IMR-90 (cell line): Measurements from ENCODE around the gene ACCSL. TPM values are rescaled to one million over a fixed set of nuclear protein-coding genes. Genes with fewer than 3 reads are reported as not detected.

Experiments
- ATAC-seq: fragments of 200-7000 bp; cut with Tn5 transposase; 2 replicates; pipeline ENCODE4 v1.9.1; 2020; ENCODE audit warnings: low read depth, mild to moderate bottlenecking, moderate library complexity
- BruUV-seq: library from RNA; stranded (reverse); fragments of 400-500 nt; replicated peaks from 2 replicates; lab custom pipeline; 2021; lab: Mats Ljungman, UMichigan
- CTCF ChIA-PET: fragments of 300-600 bp; formaldehyde crosslinking; extraction: SDS; loops from one replicate; lab custom pipeline; 2021; ENCODE audit warnings: antibody characterized with exemption; lab: Yijun Ruan, JAX
- POLR2A ChIA-PET: fragments of 300-600 bp; sonication (Branson Sonifier 250); formaldehyde crosslinking; loops from one replicate; lab custom pipeline; 2022; ENCODE audit warnings: antibody characterized with exemption; ENCODE audit not compliant: unreplicated experiment; lab: Charles Lee
- DNase-seq: peaks from one replicate; pipeline ENCODE4 v3.0.0; 2013
- H2AFZ ChIP-seq: replicated peaks from 2 replicates; pipeline ENCODE3; 2013; ENCODE audit warnings: low read length, mild to moderate bottlenecking; ENCODE audit not compliant: poor library complexity
- H2AK5ac ChIP-seq: 2 replicates; pipeline ENCODE4 v1.6.1; 2013; ENCODE audit warnings: low read depth, low read length, inconsistent platforms
- H2AK9ac ChIP-seq: replicated peaks from 2 replicates; pipeline ENCODE3; 2013; ENCODE audit warnings: mild to moderate bottlenecking, low read depth, low read length, moderate library complexity; ENCODE audit not compliant: poor library complexity
- H2BK120ac ChIP-seq: 2 replicates; pipeline ENCODE4 v1.6.1; 2013; ENCODE audit warnings: low read depth, low read length, inconsistent platforms
- H2BK15ac ChIP-seq: 3 replicates; pipeline ENCODE4 v1.6.1; 2013; ENCODE audit warnings: low read depth, low read length, inconsistent platforms
- H2BK20ac ChIP-seq: 2 replicates; pipeline ENCODE4 v1.6.1; 2013; ENCODE audit warnings: low read depth, mild to moderate bottlenecking, inconsistent platforms, low read length, moderate library complexity
- H2BK5ac ChIP-seq: 2 replicates; pipeline ENCODE4 v1.6.1; 2013; ENCODE audit warnings: mild to moderate bottlenecking, low read depth, low read length, inconsistent platforms; ENCODE audit not compliant: poor library complexity, severe bottlenecking
- H3K14ac ChIP-seq: replicated peaks from 2 replicates; pipeline ENCODE4 v1.6.1; 2013; ENCODE audit warnings: low read depth, low read length, inconsistent platforms
- H3K18ac ChIP-seq: 2 replicates; pipeline ENCODE4 v1.6.1; 2013; ENCODE audit warnings: low read depth, low read length, control low read depth
- H3K23ac ChIP-seq: 2 replicates; pipeline ENCODE4 v1.6.1; 2013; ENCODE audit warnings: low read depth, low read length, inconsistent platforms
- H3K27ac ChIP-seq: 2 replicates; pipeline ENCODE4 v1.5.1; 2013; ENCODE audit warnings: mild to moderate bottlenecking, control low read depth, low read length; ENCODE audit not compliant: insufficient read depth
- H3K27me3 ChIP-seq: 2 replicates; pipeline ENCODE4 v1.6.1; 2013; ENCODE audit warnings: low read length; ENCODE audit not compliant: control insufficient read depth, insufficient read depth
- H3K36me3 ChIP-seq: 2 replicates; pipeline ENCODE4 v1.6.1; 2013; ENCODE audit warnings: low read length, mixed read lengths; ENCODE audit not compliant: control insufficient read depth, insufficient read depth
- H3K4ac ChIP-seq: 2 replicates; pipeline ENCODE4 v1.6.1; 2013; ENCODE audit warnings: low read depth, low read length, inconsistent platforms
- H3K4me1 ChIP-seq: 2 replicates; pipeline ENCODE4 v1.6.1; 2013; ENCODE audit warnings: low read length, mixed read lengths; ENCODE audit not compliant: control insufficient read depth, insufficient read depth
- H3K4me2 ChIP-seq: 2 replicates; pipeline ENCODE4 v1.6.1; 2013; ENCODE audit warnings: low read depth, mild to moderate bottlenecking, control low read depth, low read length, moderate library complexity
- H3K4me3 ChIP-seq: 2 replicates; pipeline ENCODE4 v1.5.1; 2013; ENCODE audit warnings: low read depth, mild to moderate bottlenecking, control low read depth, low read length, moderate library complexity; ENCODE audit not compliant: insufficient read depth
- H3K56ac ChIP-seq: 2 replicates; pipeline ENCODE4 v1.6.1; 2013; ENCODE audit warnings: low read length, inconsistent platforms; ENCODE audit not compliant: insufficient read depth; ENCODE audit errors: extremely low read depth
- H3K79me1 ChIP-seq, 2 experiments: 2 replicates each; pipeline ENCODE4 v1.6.1; 2013; ENCODE audit warnings: low read length in 2 of 2, inconsistent platforms in 1 of 2, low read depth in 1 of 2
- H3K9ac ChIP-seq: 2 replicates; pipeline ENCODE4 v1.6.1; 2013; ENCODE audit warnings: low read depth, low read length, control low read depth
- H3K9me1 ChIP-seq: 2 replicates; pipeline ENCODE4 v1.6.1; 2013; ENCODE audit warnings: low read length, inconsistent platforms; ENCODE audit not compliant: insufficient read depth
- H3K9me3 ChIP-seq: 2 replicates; pipeline ENCODE4 v1.6.1; 2013; ENCODE audit warnings: low read length; ENCODE audit not compliant: control insufficient read depth, insufficient read depth
- H4K20me1 ChIP-seq: 2 replicates; pipeline ENCODE4 v1.6.1; 2013; ENCODE audit warnings: low read length, inconsistent platforms; ENCODE audit not compliant: insufficient read depth
- H4K5ac ChIP-seq: 2 replicates; pipeline ENCODE4 v1.6.1; 2013; ENCODE audit warnings: mild to moderate bottlenecking, low read depth, low read length, control low read depth
- H4K8ac ChIP-seq, 2 experiments: 2 replicates each; pipeline ENCODE4 v1.6.1; 2013; ENCODE audit warnings: low read depth in 2 of 2, low read length in 2 of 2, control low read depth in 1 of 2, inconsistent platforms in 1 of 2
- H4K91ac ChIP-seq: 2 replicates; pipeline ENCODE4 v1.6.1; 2013; ENCODE audit warnings: low read depth, low read length, inconsistent platforms; ENCODE audit not compliant: insufficient read depth
- BHLHE40 ChIP-seq: fragments of 150-350 bp; IDR thresholded peaks from 2 replicates; pipeline ENCODE4 v1.6.1; 2016; ENCODE audit warnings: mild to moderate bottlenecking, low read depth, low read length
- CEBPB ChIP-seq: IDR thresholded peaks from 2 replicates; pipeline ENCODE4 v1.6.1; 2012; ENCODE audit warnings: low read depth, low read length, improper control_type of control experiment
- CHD1 ChIP-seq: IDR thresholded peaks from 2 replicates; pipeline ENCODE4 v1.6.1; 2012; ENCODE audit warnings: low read depth, low read length, improper control_type of control experiment
- FOS ChIP-seq: fragments of 150-350 bp; IDR thresholded peaks from 2 replicates; pipeline ENCODE4 v1.6.1; 2016; ENCODE audit warnings: low read depth, low read length
- MAFK ChIP-seq: IDR thresholded peaks from 2 replicates; pipeline ENCODE4 v1.6.1; 2012; ENCODE audit warnings: low read depth, low read length, improper control_type of control experiment
- MAZ ChIP-seq: IDR thresholded peaks from 2 replicates; pipeline ENCODE4 v1.6.1; 2012; ENCODE audit warnings: low read depth, mild to moderate bottlenecking, low read length, improper control_type of control experiment, moderate library complexity, borderline replicate concordance
- MXI1 ChIP-seq: IDR thresholded peaks from 2 replicates; pipeline ENCODE4 v1.6.1; 2012; ENCODE audit warnings: low read depth, mild to moderate bottlenecking, low read length, moderate library complexity, borderline replicate concordance
- NFE2L2 ChIP-seq: fragments of 150-350 bp; IDR thresholded peaks from 2 replicates; pipeline ENCODE4 v1.6.1; 2016; ENCODE audit warnings: low read depth, mild to moderate bottlenecking, low read length
- POLR2A ChIP-seq: IDR thresholded peaks from 2 replicates; pipeline ENCODE4 v1.6.1; 2012; ENCODE audit warnings: mild to moderate bottlenecking, low read depth, low read length
- RAD21 ChIP-seq: IDR thresholded peaks from 2 replicates; pipeline ENCODE4 v1.6.1; 2012; ENCODE audit warnings: low read length, improper control_type of control experiment
- RCOR1 ChIP-seq: IDR thresholded peaks from 2 replicates; pipeline ENCODE4 v1.6.1; 2012; ENCODE audit warnings: mild to moderate bottlenecking, low read length, improper control_type of control experiment; ENCODE audit not compliant: insufficient replicate concordance
- RFX5 ChIP-seq: IDR thresholded peaks from 2 replicates; pipeline ENCODE4 v1.8.0; 2012; ENCODE audit warnings: low read depth, mild to moderate bottlenecking, low read length, moderate library complexity
- SMC3 ChIP-seq: fragments of 150-350 bp; IDR thresholded peaks from 2 replicates; pipeline ENCODE4 v1.6.1; 2016; ENCODE audit warnings: low read depth, mild to moderate bottlenecking, antibody characterized with exemption, low read length, moderate library complexity
- WGBS, 2 experiments: methylation state at CpG; one replicate each; pipeline versions ENCODE4 v1.1.5 to v1.1.7; 2013; ENCODE audit warnings: missing lambda C conversion rate in 2 of 2; ENCODE audit not compliant: insufficient read length in 1 of 2; ENCODE audit errors: extremely low coverage in 2 of 2; 5-methylcytosine and 5-hydroxymethylcytosine counted together
- dilution Hi-C: fragments of 300-500 bp; cut with HindIII; formaldehyde crosslinking; loops from one replicate; pipeline ENCODE4 v1.14.3; 2018; ENCODE audit warnings: low sequenced_read_pairs; ENCODE audit not compliant: unreplicated experiment
- in situ Hi-C: fragments of 300-500 bp; cut with MboI; formaldehyde crosslinking; loops from 3 replicates; pipeline ENCODE4 v1.14.3; 2019; ENCODE audit warnings: low sequenced_read_pairs, inconsistent platforms, mixed read lengths
- intact Hi-C: fragments of 100-400 bp; cut with micrococcal nuclease; formaldehyde crosslinking; loops from 2 replicates; pipeline ENCODE4 v1.10.0; 2022
- polyA plus RNA-seq, 3 experiments: library from polyadenylated mRNA; depleted of rRNA; stranded (reverse); fragments of >200 nt; gene quantifications; 2 replicates each; pipeline ENCODE4 v1.2.3, GENCODE V29; 2012; ENCODE audit warnings: low replicate concordance in 1 of 3
- total RNA-seq: library from RNA; depleted of rRNA; stranded (reverse); fragments of >200 nt; gene quantifications from 2 replicates; pipeline ENCODE4 v1.2.3, GENCODE V29; 2012
- TF ChIP-seq, protein P1 (sequence below): fragments of 150-350 bp; IDR thresholded peaks from 2 replicates; pipeline ENCODE4 v1.6.1; 2016; ENCODE audit warnings: low read depth, mild to moderate bottlenecking, low read length, moderate library complexity, borderline replicate concordance
- TF ChIP-seq, protein P2 (sequence below): conservative IDR thresholded peaks from 2 replicates; pipeline ENCODE4 v1.5.1; 2012; ENCODE audit warnings: mild to moderate bottlenecking, low read depth, low read length, improper control_type of control experiment
- TF ChIP-seq, protein P3 (sequence below): fragments of 150-350 bp; IDR thresholded peaks from 2 replicates; pipeline ENCODE4 v1.6.1; 2017; ENCODE audit warnings: mild to moderate bottlenecking, antibody characterized with exemption, low read length, low read depth

Gene ACCSL
- total and polyA plus RNA-seq, 2 of the 4 experiments (the other 2 are of a cell fraction) = not detected

DNA sequence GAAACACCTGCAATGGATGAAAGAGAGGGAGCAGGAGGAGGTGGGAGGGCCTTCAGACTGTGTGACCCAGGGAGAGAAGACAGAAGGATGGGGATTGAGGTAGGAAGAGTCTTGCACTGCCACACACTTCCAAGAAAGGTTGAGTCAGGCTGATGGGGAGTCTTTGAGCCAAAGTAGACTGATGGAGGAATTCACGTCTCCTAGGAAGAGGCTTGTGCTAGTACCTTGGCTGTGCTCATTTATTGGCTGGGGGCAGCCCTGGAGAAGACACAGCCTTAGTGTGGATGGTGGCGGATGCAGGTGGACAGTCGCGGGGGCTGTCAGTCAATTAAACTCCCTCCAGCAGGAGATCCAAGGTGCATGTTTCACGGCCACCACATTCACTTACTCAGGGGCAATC lies 16.2 kb upstream of the ACCSL start:
- H2BK5ac ChIP-seq = no peak overlapping the region
- no TSS peak for BruUV-seq
- H3K23ac ChIP-seq = no peak overlapping the region
- no peak overlapping the region for H3K4me3 ChIP-seq
- no peaks in the 10 kb centered on the region for H3K36me3 ChIP-seq
- H4K91ac ChIP-seq = no peak overlapping the region
- H2AK5ac ChIP-seq = no peak overlapping the region
- peak overlapping the region; percentile 58 for H2AFZ ChIP-seq
- dilution Hi-C loops (loop anchor here (25.0 kb wide), 1 partner anchor 119 kb away; no protein-coding TSS in a partner anchor), in situ Hi-C loops (no loop called here), intact Hi-C loops (no loop called here)
- peaks cover 5% of the 10 kb centered on the region; the same call in 1 of the 2 replicates for H3K4me1 ChIP-seq
- WGBS, 2 experiments = no CpG with 5 or more reads among the region's 5 CpGs
- H3K27me3 ChIP-seq = peaks cover 11% of the 10 kb centered on the region
- no peak overlapping the region for H3K18ac ChIP-seq
- H3K4ac ChIP-seq = no peak overlapping the region
- H2BK20ac ChIP-seq = no peak overlapping the region
- H3K56ac ChIP-seq = no peak overlapping the region
- peaks cover 2% of the 10 kb centered on the region; the same call in 1 of the 2 replicates for H3K9me1 ChIP-seq
- H2AK9ac ChIP-seq = no peak overlapping the region
- no peak overlapping the region for H3K14ac ChIP-seq
- no peak overlapping the region for H3K4me2 ChIP-seq
- DNase-seq (no peak), ATAC-seq (no peak)
- H3K9ac ChIP-seq = no peak overlapping the region
- no peak overlapping the region for H3K27ac ChIP-seq
- no peaks in the 10 kb centered on the region for H3K79me1 ChIP-seq
- ChIA-PET CTCF (interaction anchor here (0.6 to 2.5 kb wide), 2 partner anchors 43 to 142 kb away, joined by 3 to 9 read pairs; no protein-coding TSS in a partner anchor), POLR2A (no interaction called here)
- no peak overlapping the region for H4K5ac ChIP-seq
- H4K20me1 ChIP-seq = no peaks in the 10 kb centered on the region; the same call in 1 of the 2 replicates
- no peak overlapping the region for H4K8ac ChIP-seq
- H2BK15ac ChIP-seq = no peak overlapping the region
- H2BK120ac ChIP-seq = no peak overlapping the region
- TF ChIP-seq RAD21 = no peak
- TF ChIP-seq, protein P1, sequence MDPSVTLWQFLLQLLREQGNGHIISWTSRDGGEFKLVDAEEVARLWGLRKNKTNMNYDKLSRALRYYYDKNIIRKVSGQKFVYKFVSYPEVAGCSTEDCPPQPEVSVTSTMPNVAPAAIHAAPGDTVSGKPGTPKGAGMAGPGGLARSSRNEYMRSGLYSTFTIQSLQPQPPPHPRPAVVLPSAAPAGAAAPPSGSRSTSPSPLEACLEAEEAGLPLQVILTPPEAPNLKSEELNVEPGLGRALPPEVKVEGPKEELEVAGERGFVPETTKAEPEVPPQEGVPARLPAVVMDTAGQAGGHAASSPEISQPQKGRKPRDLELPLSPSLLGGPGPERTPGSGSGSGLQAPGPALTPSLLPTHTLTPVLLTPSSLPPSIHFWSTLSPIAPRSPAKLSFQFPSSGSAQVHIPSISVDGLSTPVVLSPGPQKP = no peak
- TF ChIP-seq MXI1 = no peak
- TF ChIP-seq POLR2A = no peak
- TF ChIP-seq, protein P2, sequence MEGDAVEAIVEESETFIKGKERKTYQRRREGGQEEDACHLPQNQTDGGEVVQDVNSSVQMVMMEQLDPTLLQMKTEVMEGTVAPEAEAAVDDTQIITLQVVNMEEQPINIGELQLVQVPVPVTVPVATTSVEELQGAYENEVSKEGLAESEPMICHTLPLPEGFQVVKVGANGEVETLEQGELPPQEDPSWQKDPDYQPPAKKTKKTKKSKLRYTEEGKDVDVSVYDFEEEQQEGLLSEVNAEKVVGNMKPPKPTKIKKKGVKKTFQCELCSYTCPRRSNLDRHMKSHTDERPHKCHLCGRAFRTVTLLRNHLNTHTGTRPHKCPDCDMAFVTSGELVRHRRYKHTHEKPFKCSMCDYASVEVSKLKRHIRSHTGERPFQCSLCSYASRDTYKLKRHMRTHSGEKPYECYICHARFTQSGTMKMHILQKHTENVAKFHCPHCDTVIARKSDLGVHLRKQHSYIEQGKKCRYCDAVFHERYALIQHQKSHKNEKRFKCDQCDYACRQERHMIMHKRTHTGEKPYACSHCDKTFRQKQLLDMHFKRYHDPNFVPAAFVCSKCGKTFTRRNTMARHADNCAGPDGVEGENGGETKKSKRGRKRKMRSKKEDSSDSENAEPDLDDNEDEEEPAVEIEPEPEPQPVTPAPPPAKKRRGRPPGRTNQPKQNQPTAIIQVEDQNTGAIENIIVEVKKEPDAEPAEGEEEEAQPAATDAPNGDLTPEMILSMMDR = no peak
- no peak for TF ChIP-seq NFE2L2
- TF ChIP-seq RFX5 = no peak
- TF ChIP-seq, protein P3, sequence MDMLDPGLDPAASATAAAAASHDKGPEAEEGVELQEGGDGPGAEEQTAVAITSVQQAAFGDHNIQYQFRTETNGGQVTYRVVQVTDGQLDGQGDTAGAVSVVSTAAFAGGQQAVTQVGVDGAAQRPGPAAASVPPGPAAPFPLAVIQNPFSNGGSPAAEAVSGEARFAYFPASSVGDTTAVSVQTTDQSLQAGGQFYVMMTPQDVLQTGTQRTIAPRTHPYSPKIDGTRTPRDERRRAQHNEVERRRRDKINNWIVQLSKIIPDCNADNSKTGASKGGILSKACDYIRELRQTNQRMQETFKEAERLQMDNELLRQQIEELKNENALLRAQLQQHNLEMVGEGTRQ = no peak
- TF ChIP-seq SMC3 = no peak
- TF ChIP-seq CEBPB = no peak
- TF ChIP-seq FOS = no peak
- no peak for TF ChIP-seq BHLHE40
- no peak for TF ChIP-seq MAFK
- TF ChIP-seq RCOR1 = no peak
- no peak for TF ChIP-seq MAZ
- no peak for TF ChIP-seq CHD1
- H3K9me3 ChIP-seq = no peaks in the 10 kb centered on the region
